RWPE2 (cell line): ENCODE measurements around the gene SLC44A1.

Experiments used
- ATAC-seq: fragments of 200-7000 bp; cut with Tn5 transposase; 3 replicates; pipeline ENCODE4 v1.9.1; 2021; ENCODE audit warnings: low read depth
- DNase-seq: peaks from one replicate; pipeline ENCODE4 v3.0.0-alpha.2; 2020; ENCODE audit warnings: low spot score
- H3K27ac ChIP-seq: fragments of 450-650 bp; 2 replicates; pipeline ENCODE4 v1.5.1; 2017; ENCODE audit warnings: mild to moderate bottlenecking; ENCODE audit not compliant: poor library complexity, severe bottlenecking
- H3K27me3 ChIP-seq: fragments of 250-450 bp; sonication (Bioruptor Pico); 2 replicates; pipeline ENCODE4 v1.5.1; 2021; ENCODE audit warnings: mild to moderate bottlenecking, moderate library complexity; ENCODE audit not compliant: insufficient read depth, poor library complexity, severe bottlenecking
- H3K36me3 ChIP-seq: fragments of 250-450 bp; sonication (Bioruptor Pico); 2 replicates; pipeline ENCODE4 v1.5.1; 2020; ENCODE audit warnings: low read depth, mild to moderate bottlenecking, moderate library complexity
- H3K4me1 ChIP-seq: fragments of 250-450 bp; sonication (Bioruptor Pico); 2 replicates; pipeline ENCODE4 v1.5.1; 2021; ENCODE audit warnings: mild to moderate bottlenecking, moderate library complexity; ENCODE audit not compliant: insufficient read depth, poor library complexity, severe bottlenecking
- H3K4me3 ChIP-seq: fragments of 250-450 bp; sonication (Bioruptor Pico); 2 replicates; pipeline ENCODE4 v1.5.1; 2021; ENCODE audit warnings: mild to moderate bottlenecking, moderate library complexity; ENCODE audit not compliant: severe bottlenecking
- H3K9me3 ChIP-seq: fragments of 250-450 bp; sonication (Bioruptor Pico); 2 replicates; pipeline ENCODE4 v1.5.1; 2021; ENCODE audit warnings: mild to moderate bottlenecking, moderate library complexity; ENCODE audit not compliant: severe bottlenecking
- CTCF ChIP-seq: fragments of 450-650 bp; IDR thresholded peaks from one replicate; pipeline ENCODE4 v1.5.1; 2017; ENCODE audit warnings: mild to moderate bottlenecking, moderate library complexity; ENCODE audit not compliant: poor library complexity, severe bottlenecking

Gene SLC44A1

DNA sequence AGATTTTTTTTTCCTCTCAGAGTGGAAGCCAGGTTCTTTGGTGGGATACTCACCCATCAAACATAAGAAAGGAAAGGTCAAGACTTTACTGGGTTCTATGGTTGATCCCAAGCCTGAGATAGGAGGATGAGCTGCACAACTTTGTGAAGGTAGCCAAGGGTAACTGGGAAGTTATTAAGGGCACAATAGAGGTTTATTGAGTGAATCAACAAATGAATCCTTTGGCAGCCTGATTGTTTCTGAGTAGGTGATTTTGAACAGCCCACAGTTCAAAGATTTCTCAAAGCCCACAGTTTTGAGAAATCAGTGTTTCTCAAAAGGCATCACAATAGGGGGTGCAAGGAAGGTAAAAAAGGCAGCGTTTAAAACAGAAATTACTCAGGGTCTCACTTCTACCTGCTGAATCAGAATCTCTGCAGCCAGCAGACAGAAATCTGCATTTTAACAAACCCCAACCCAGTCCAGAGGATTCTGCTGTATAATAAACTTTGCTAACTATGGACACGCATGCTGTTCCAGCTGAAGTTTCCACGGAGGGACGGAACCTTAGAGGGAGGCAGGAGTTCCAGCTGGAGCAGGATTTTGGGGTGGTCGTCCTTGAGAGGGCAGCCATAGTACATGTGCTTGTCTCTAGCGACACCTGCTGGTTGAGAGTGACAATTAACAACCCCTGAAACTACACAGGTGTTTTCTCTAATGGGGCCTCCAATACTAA is 170.7 kb downstream of the SLC44A1 start:
- Histone ChIP-seq H3K27me3 (no peaks in the 10 kb centered on the region), H3K27ac (no peak overlapping the region), H3K9me3 (no peaks in the 10 kb centered on the region), H3K4me1 (no peaks in the 10 kb centered on the region), H3K36me3 (no peaks in the 10 kb centered on the region), H3K4me3 (no peak overlapping the region)
- peak; percentile 88 for TF ChIP-seq CTCF
- DNase-seq, result no peak
- peak; percentile 77 for ATAC-seq

GRCh38 chr9:105415662-105415980 is 171.2 kb downstream of the SLC44A1 start:
- no peak overlapping the region for H3K4me3 ChIP-seq
- H3K4me1 ChIP-seq, result no peaks in the 10 kb centered on the region
- ATAC-seq (no peak), DNase-seq (no peak)
- H3K27me3 ChIP-seq, result no peaks in the 10 kb centered on the region
- no peak overlapping the region for H3K27ac ChIP-seq
- no peaks in the 10 kb centered on the region for H3K9me3 ChIP-seq
- H3K36me3 ChIP-seq, result no peaks in the 10 kb centered on the region
- peak; percentile 60 for TF ChIP-seq CTCF

- Histone ChIP-seq H3K27me3 (no peaks in the 10 kb centered on the region), H3K9me3 (no peaks in the 10 kb centered on the region), H3K4me1 (no peaks in the 10 kb centered on the region), H3K27ac (no peak overlapping the region), H3K4me3 (no peak overlapping the region), H3K36me3 (no peaks in the 10 kb centered on the region)
- no peak for DNase-seq
- TF ChIP-seq CTCF, result no peak
- ATAC-seq, result no peak
Measured at GRCh38 chr9:105416840-105417239, 172.4 kb downstream of the SLC44A1 start.

DNA sequence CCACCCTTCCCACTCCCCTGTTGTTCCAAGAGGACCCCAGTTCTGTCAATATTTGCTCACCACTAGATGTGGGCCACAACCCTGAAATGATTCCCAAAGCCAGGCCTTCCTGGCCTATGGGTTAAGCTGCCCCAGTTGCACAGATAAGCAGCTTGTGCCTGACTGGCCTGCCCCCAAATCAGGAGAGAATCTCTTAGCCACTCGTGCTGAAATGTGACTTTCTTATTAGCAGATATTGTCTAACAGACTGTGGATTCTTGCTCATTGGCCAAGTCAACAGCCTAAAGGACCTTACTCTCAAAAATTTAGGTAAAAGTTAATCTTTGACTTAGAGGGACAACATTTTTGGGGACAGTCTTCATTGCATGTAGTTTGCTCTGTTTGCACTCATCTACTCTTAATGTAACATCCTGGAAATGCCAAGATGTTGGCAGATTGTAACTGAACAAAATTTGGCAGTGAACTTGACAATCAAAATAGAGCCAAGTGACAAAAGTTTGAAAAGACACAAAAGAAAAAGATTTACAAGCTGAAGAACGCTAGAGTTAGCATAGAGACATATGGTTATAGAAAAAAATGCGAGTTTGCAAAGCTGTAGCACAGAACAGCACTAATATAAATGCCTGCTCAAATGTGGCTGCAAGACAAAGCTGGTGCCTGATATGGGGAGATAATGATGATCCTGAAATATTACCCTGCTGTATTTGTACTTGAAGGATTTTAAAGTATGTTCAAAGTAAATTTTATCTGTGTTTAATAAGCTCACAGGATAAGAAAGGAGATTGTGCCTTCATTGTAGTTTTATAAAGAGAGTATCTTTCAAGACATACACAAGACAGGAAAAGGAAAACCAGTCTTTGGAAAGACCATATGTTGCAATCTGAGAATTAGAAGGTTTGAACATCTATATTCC is 174.4 kb downstream of the SLC44A1 start:
- Histone ChIP-seq H3K4me3 (no peak overlapping the region), H3K27ac (no peak overlapping the region), H3K9me3 (no peaks in the 10 kb centered on the region), H3K27me3 (no peaks in the 10 kb centered on the region), H3K4me1 (no peaks in the 10 kb centered on the region), H3K36me3 (no peaks in the 10 kb centered on the region)
- ATAC-seq (no peak), DNase-seq (no peak)
- no peak for TF ChIP-seq CTCF
